ENCODE data around the gene BOLA3.
A peak's percentile ranks its signal among the peaks of the same experiment; 100 is the strongest.
"Not testable (repeated sequence)": the region's sequence is repeated elsewhere in the genome, so short reads cannot be mapped to it uniquely, and the experiment has no call there.

Gene BOLA3

DNA sequence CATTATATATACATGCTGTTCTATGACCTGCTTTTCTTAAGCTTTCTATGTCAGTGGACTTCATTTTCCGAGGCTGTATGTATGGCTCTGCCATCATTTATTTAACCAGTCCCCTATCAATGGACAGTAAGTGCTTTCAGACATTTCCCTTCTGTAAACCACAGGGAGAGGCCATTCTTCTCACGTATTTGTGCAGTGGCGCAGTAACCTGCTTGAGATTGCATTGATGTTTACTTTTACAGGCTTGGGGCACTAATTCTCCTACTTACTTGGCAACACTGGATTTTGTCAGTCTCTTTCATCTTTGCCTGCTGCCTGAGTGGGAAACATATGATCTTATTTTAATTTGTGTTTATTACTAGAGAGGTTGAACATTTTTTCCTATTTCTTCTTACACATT is 52.1 kb downstream of the BOLA3 start:
- no peaks in the 10 kb centered on the region for H3K27me3 ChIP-seq (ENCODE audit: control insufficient read depth in 2 of 2, insufficient read depth in 2 of 2, low read length in 2 of 2)
- H3K36me3 ChIP-seq (ENCODE audit: control insufficient read depth in 2 of 2, insufficient read depth in 2 of 2, low read length in 2 of 2), result peaks cover 49 to 63% of the 10 kb centered on the region in 2 donors
- peaks cover 3 to 5% of the 10 kb centered on the region in 2 donors for H3K4me1 ChIP-seq (ENCODE audit: control insufficient read depth in 2 of 2, insufficient read depth in 2 of 2, low read length in 2 of 2)
- no peak overlapping the region for H3K4me3 ChIP-seq (ENCODE audit: low read length in 2 of 2)
- H3K9ac ChIP-seq (ENCODE audit: low read depth in 1 of 2, low read length in 2 of 2), result no peak overlapping the region
- no peaks in the 10 kb centered on the region for H3K9me3 ChIP-seq (ENCODE audit: control insufficient read depth in 2 of 2, low read length in 2 of 2)
- peak overlapping the region; percentile 48 to 73 for H3K27ac ChIP-seq (ENCODE audit: low read depth in 2 of 2, low read length in 2 of 2)

DNA sequence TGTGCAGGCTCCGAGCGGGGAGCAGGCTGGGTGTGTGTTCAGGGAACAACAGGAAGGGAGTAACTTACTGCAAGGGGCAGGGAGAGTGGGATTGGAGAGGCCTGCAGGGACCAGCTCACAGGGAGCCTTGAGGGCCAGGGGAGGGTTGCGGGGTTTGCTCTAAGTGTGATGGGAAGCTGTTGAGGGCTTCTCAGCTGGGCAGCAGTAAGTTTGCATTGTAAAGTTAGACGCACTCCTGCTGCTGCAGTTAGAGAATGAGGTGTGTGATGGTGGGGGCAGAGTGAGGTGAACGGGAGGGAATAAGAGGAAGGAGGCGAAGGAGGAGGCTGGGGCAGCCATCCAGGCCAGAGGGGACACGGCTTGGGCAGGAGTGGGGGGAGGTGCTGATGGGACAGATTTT is 53.4 kb downstream of the BOLA3 start:
- H3K27ac ChIP-seq (ENCODE audit: low read depth in 2 of 2, low read length in 2 of 2), result no peak overlapping the region
- H3K27me3 ChIP-seq (ENCODE audit: control insufficient read depth in 2 of 2, insufficient read depth in 2 of 2, low read length in 2 of 2), result no peaks in the 10 kb centered on the region
- no peak overlapping the region for H3K4me3 ChIP-seq (ENCODE audit: low read length in 2 of 2)
- peaks cover 46 to 61% of the 10 kb centered on the region in 2 donors for H3K36me3 ChIP-seq (ENCODE audit: control insufficient read depth in 2 of 2, insufficient read depth in 2 of 2, low read length in 2 of 2)
- H3K9me3 ChIP-seq (ENCODE audit: control insufficient read depth in 2 of 2, low read length in 2 of 2), result no peaks in the 10 kb centered on the region
- H3K9ac ChIP-seq (ENCODE audit: low read depth in 1 of 2, low read length in 2 of 2), result no peak overlapping the region
- H3K4me1 ChIP-seq (ENCODE audit: control insufficient read depth in 2 of 2, insufficient read depth in 2 of 2, low read length in 2 of 2), result peaks cover 3 to 5% of the 10 kb centered on the region in 2 donors

DNA sequence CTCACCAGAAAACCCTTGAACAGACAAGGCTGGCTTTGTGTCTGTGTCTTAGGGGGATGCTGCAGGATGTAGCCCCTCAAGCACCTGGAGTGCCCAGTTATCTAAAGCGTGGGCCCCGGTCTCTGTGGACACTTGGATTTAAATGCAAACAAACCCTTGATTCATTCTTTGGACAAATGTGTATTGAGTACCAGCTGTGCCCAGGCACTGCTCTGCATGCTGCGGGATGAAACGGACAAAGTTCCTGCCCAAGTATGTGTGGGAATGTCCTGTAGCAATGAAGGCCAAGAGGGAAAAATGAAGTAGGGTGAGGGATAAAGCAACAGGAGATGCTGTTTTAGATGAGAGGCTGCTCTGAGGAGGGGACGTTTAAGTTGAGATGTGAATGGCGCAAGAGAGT is 53.9 kb downstream of the BOLA3 start:
- Histone ChIP-seq H3K27ac (ENCODE audit: low read depth in 2 of 2, low read length in 2 of 2) (no peak overlapping the region), H3K36me3 (ENCODE audit: control insufficient read depth in 2 of 2, insufficient read depth in 2 of 2, low read length in 2 of 2) (peaks cover 45 to 57% of the 10 kb centered on the region in 2 donors), H3K9ac (ENCODE audit: low read depth in 1 of 2, low read length in 2 of 2) (no peak overlapping the region), H3K4me3 (ENCODE audit: low read length in 2 of 2) (no peak overlapping the region), H3K4me1 (ENCODE audit: control insufficient read depth in 2 of 2, insufficient read depth in 2 of 2, low read length in 2 of 2) (peaks cover 3 to 5% of the 10 kb centered on the region in 2 donors), H3K27me3 (ENCODE audit: control insufficient read depth in 2 of 2, insufficient read depth in 2 of 2, low read length in 2 of 2) (no peaks in the 10 kb centered on the region), H3K9me3 (ENCODE audit: control insufficient read depth in 2 of 2, low read length in 2 of 2) (no peaks in the 10 kb centered on the region)

DNA sequence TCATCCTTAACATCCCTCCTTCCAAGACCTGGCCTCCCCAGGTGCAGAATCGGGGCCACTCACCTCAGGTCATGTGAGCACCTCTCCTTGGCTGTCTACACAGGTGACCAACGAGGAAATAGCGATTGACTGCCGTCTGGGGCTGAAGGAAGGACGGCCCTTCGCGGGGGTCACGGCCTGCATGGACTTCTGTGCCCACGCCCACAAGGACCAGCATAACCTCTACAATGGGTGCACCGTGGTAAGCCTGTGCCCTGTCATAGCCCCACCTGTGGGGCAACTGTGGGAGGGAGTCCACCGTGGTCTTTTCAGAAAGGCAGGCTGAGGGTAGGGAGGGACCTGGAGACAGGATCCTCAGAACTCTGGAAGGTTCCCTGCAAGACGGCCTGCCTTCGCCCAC is 54.3 kb downstream of the BOLA3 start:
- H3K36me3 ChIP-seq (ENCODE audit: control insufficient read depth in 2 of 2, insufficient read depth in 2 of 2, low read length in 2 of 2), result peaks cover 43 to 54% of the 10 kb centered on the region in 2 donors
- no peaks in the 10 kb centered on the region for H3K27me3 ChIP-seq (ENCODE audit: control insufficient read depth in 2 of 2, insufficient read depth in 2 of 2, low read length in 2 of 2)
- H3K27ac ChIP-seq (ENCODE audit: low read depth in 2 of 2, low read length in 2 of 2), result no peak overlapping the region
- H3K4me3 ChIP-seq (ENCODE audit: low read length in 2 of 2), result no peak overlapping the region
- no peaks in the 10 kb centered on the region for H3K9me3 ChIP-seq (ENCODE audit: control insufficient read depth in 2 of 2, low read length in 2 of 2)
- H3K9ac ChIP-seq (ENCODE audit: low read depth in 1 of 2, low read length in 2 of 2), result no peak overlapping the region
- peaks cover 3 to 5% of the 10 kb centered on the region in 2 donors for H3K4me1 ChIP-seq (ENCODE audit: control insufficient read depth in 2 of 2, insufficient read depth in 2 of 2, low read length in 2 of 2)

DNA sequence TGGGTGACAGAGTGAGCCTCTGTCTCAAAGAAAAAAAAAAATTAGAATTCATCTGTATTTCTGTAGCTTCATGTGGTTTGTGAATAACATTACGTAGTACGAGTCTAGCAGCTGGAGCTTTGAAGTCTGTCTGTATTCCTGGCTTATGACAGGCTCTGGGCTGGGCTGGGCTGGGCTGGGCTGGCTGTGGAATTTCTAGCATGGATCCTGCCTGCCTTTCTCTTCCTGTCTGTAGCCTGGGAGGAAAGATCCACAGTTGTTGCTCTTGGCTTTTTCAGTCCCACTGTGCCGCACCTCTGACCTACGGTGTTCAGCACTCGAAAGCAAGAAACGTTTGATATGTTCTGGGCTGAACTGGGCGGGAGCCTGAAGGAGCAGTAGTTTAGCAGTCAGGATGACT is 55.4 kb downstream of the BOLA3 start:
- H3K36me3 ChIP-seq (ENCODE audit: control insufficient read depth in 2 of 2, insufficient read depth in 2 of 2, low read length in 2 of 2), result peaks cover 52 to 56% of the 10 kb centered on the region in 2 donors
- H3K27ac ChIP-seq (ENCODE audit: low read depth in 2 of 2, low read length in 2 of 2), result no peak overlapping the region

DNA sequence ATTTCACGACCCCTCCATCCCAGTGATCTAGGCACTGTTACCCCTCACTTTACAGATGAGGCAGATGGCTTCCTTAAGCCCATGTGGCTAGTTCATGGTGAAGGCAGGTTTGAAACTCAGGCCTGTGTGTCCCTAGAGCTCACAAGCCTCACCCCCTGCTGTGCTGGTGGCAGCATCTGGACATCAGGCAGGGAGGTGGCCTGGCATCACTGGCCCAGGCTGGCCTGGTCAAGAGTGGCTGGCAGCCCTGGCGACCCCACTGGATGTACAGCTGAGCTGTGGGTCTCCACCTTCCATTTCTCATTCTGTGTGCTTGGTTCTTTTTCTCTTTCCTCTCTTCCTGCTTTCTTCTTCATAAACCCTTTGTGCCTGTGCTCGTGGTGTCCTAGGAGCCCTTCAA is 56.3 kb downstream of the BOLA3 start:
- no peak overlapping the region for H3K27ac ChIP-seq (ENCODE audit: low read depth in 2 of 2, low read length in 2 of 2)
- no peaks in the 10 kb centered on the region for H3K27me3 ChIP-seq (ENCODE audit: control insufficient read depth in 2 of 2, insufficient read depth in 2 of 2, low read length in 2 of 2)
- no peaks in the 10 kb centered on the region for H3K9me3 ChIP-seq (ENCODE audit: control insufficient read depth in 2 of 2, low read length in 2 of 2)
- H3K4me3 ChIP-seq (ENCODE audit: low read length in 2 of 2), result no peak overlapping the region
- no peak overlapping the region for H3K9ac ChIP-seq (ENCODE audit: low read depth in 1 of 2, low read length in 2 of 2)
- peaks cover 57 to 60% of the 10 kb centered on the region in 2 donors for H3K36me3 ChIP-seq (ENCODE audit: control insufficient read depth in 2 of 2, insufficient read depth in 2 of 2, low read length in 2 of 2)
- H3K4me1 ChIP-seq (ENCODE audit: control insufficient read depth in 2 of 2, insufficient read depth in 2 of 2, low read length in 2 of 2), result peaks cover 3 to 5% of the 10 kb centered on the region in 2 donors

More for the DNA sequence above, 55.4 kb downstream of the BOLA3 start:
- Histone ChIP-seq H3K27me3 (ENCODE audit: control insufficient read depth in 2 of 2, insufficient read depth in 2 of 2, low read length in 2 of 2) (no peaks in the 10 kb centered on the region), H3K4me1 (ENCODE audit: control insufficient read depth in 2 of 2, insufficient read depth in 2 of 2, low read length in 2 of 2) (peaks cover 3 to 5% of the 10 kb centered on the region in 2 donors), H3K4me3 (ENCODE audit: low read length in 2 of 2) (no peak overlapping the region), H3K9me3 (ENCODE audit: control insufficient read depth in 2 of 2, low read length in 2 of 2) (no peaks in the 10 kb centered on the region), H3K9ac (ENCODE audit: low read depth in 1 of 2, low read length in 2 of 2) (no peak overlapping the region)

DNA sequence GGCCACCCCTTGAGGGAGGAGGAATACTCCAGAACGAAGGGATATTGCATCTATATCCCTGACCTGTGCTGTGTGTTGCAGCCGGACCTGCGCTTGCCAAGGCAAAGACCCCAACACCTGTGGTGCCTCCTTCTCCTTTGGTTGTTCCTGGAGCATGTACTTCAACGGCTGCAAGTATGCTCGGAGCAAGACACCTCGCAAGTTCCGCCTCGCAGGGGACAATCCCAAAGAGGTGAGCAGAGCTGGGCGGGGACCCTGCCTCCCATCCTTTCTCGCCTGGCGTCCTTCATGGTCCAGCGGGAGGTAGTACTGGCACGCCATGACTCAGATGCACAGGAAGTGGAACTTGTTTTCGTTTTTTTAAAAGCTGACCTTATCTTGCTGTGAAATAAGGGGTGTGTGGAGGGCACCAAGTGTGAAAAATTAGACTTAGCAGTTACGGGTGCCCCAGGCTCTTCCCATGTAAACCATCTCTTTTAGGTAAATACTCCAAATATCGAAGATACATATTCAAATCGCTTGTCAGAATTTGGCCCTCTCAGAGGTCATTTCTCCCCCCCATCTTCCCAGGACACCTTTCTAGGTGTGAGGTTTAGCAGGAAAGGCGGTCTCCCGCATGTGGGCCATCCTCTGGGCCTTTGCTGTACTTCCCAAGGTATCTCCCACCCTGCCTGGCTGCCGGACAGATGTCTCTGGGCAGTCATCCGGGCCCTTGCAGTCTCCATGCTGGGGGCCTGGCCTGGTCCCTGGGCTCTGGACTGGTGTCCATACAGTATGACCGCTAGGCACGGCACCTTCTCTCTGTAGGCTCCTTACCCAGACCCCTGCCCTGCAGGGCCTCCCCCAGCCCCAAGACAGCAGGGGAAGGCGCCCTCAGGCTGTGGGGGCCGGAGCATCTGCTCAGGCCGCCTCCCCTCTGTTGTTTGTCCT is 57.6 kb downstream of the BOLA3 start:
- H3K27ac ChIP-seq (ENCODE audit: low read depth in 2 of 2, low read length in 2 of 2), result no peak overlapping the region
- H3K36me3 ChIP-seq (ENCODE audit: control insufficient read depth in 2 of 2, insufficient read depth in 2 of 2, low read length in 2 of 2), result peaks cover 57 to 64% of the 10 kb centered on the region in 2 donors
- no peak overlapping the region for H3K9ac ChIP-seq (ENCODE audit: low read depth in 1 of 2, low read length in 2 of 2)
- no peak overlapping the region for H3K4me3 ChIP-seq (ENCODE audit: low read length in 2 of 2)
- H3K9me3 ChIP-seq (ENCODE audit: control insufficient read depth in 2 of 2, low read length in 2 of 2), result no peaks in the 10 kb centered on the region
- H3K27me3 ChIP-seq (ENCODE audit: control insufficient read depth in 2 of 2, insufficient read depth in 2 of 2, low read length in 2 of 2), result no peaks in the 10 kb centered on the region
- H3K4me1 ChIP-seq (ENCODE audit: control insufficient read depth in 2 of 2, insufficient read depth in 2 of 2, low read length in 2 of 2), result no peaks in the 10 kb centered on the region

DNA sequence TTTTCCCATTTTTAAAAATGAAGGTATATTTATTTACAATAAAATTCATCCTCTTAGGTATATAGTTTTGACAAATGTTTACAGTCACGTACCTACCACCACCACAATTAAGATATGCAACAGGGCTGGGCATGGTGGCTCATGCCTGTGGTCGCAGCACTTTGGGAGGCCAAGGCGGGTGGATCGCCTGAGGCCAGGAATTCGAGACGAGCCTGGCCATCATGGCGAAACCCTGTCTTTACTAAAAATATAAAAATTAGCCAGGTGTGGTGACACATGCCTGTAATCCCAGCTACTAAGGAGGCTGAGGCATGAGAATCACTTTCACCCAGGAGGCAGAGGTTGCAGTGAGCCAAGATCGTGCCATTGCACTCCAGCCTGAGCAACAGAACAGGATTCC is 59.0 kb downstream of the BOLA3 start:
- not testable (repeated sequence) for H3K4me1 ChIP-seq (ENCODE audit: control insufficient read depth in 2 of 2, insufficient read depth in 2 of 2, low read length in 2 of 2); H3K9me3 ChIP-seq (ENCODE audit: control insufficient read depth in 2 of 2, low read length in 2 of 2); H3K27ac ChIP-seq (ENCODE audit: low read depth in 2 of 2, low read length in 2 of 2); H3K27me3 ChIP-seq (ENCODE audit: control insufficient read depth in 2 of 2, insufficient read depth in 2 of 2, low read length in 2 of 2); H3K9ac ChIP-seq (ENCODE audit: low read depth in 1 of 2, low read length in 2 of 2); H3K4me3 ChIP-seq (ENCODE audit: low read length in 2 of 2)
- H3K36me3 ChIP-seq (ENCODE audit: control insufficient read depth in 2 of 2, insufficient read depth in 2 of 2, low read length in 2 of 2), result peaks cover 53 to 58% of the 10 kb centered on the region in 2 donors

DNA sequence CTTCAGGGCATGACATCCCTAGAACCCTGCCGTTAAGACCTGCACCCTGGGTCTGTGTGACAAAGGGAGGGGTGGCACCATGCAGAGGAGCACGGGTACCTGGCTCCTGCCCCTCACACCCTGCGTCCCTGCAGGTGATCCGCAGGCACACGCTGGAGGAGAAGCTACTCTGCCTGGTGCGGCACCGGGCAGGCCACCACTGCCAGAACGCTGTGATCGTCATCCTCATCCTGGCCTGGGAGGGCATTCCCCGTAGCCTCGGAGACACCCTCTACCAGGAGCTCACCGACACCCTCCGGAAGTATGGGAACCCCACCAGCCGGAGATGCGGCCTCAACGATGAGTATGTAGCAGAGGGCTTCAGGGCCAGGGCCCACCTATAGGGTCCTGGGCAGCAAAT is 60.0 kb downstream of the BOLA3 start:
- H3K4me1 ChIP-seq (ENCODE audit: control insufficient read depth in 2 of 2, insufficient read depth in 2 of 2, low read length in 2 of 2), result no peaks in the 10 kb centered on the region
- H3K27me3 ChIP-seq (ENCODE audit: control insufficient read depth in 2 of 2, insufficient read depth in 2 of 2, low read length in 2 of 2), result no peaks in the 10 kb centered on the region
- no peak overlapping the region for H3K9ac ChIP-seq (ENCODE audit: low read depth in 1 of 2, low read length in 2 of 2)
- H3K36me3 ChIP-seq (ENCODE audit: control insufficient read depth in 2 of 2, insufficient read depth in 2 of 2, low read length in 2 of 2), result peaks cover 47 to 58% of the 10 kb centered on the region in 2 donors
- H3K4me3 ChIP-seq (ENCODE audit: low read length in 2 of 2), result no peak overlapping the region
- no peaks in the 10 kb centered on the region for H3K9me3 ChIP-seq (ENCODE audit: control insufficient read depth in 2 of 2, low read length in 2 of 2)
- H3K27ac ChIP-seq (ENCODE audit: low read depth in 2 of 2, low read length in 2 of 2), result no peak overlapping the region

DNA sequence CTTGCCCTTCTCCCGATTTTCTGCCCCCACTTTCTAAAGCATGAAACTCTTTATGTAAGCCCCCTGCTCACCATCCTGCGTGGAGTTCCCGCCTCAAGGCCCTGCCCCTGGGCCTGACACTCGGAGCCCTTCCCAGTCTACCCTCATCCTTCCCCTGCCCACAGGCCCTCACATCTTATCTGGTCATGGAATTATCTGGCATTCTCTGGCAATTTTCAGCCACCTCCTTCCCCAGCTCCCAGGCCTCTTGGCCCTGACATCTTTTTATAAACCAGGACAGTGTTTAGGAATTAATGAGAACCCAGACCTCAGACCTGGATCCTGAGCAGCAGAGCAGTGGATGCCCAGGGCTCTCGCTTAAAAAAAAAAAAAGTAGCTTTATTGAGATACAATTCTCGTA is 61.7 kb downstream of the BOLA3 start:
- no peaks in the 10 kb centered on the region for H3K4me1 ChIP-seq (ENCODE audit: control insufficient read depth in 2 of 2, insufficient read depth in 2 of 2, low read length in 2 of 2)
- H3K36me3 ChIP-seq (ENCODE audit: control insufficient read depth in 2 of 2, insufficient read depth in 2 of 2, low read length in 2 of 2), result peaks cover 44 to 58% of the 10 kb centered on the region in 2 donors
- no peaks in the 10 kb centered on the region for H3K27me3 ChIP-seq (ENCODE audit: control insufficient read depth in 2 of 2, insufficient read depth in 2 of 2, low read length in 2 of 2)
- H3K4me3 ChIP-seq (ENCODE audit: low read length in 2 of 2), result no peak overlapping the region
- no peaks in the 10 kb centered on the region for H3K9me3 ChIP-seq (ENCODE audit: control insufficient read depth in 2 of 2, low read length in 2 of 2)
- no peak overlapping the region for H3K9ac ChIP-seq (ENCODE audit: low read depth in 1 of 2, low read length in 2 of 2)
- no peak overlapping the region for H3K27ac ChIP-seq (ENCODE audit: low read depth in 2 of 2, low read length in 2 of 2)

Data from mucosa of rectum (tissue), 2 donors.